ENCODE data around the gene MST1. TPM values are rescaled to one million over a fixed set of nuclear protein-coding genes. Genes with fewer than 3 reads are reported as not detected.

MST1 gene
- total RNA-seq, 4 donors from 2014 or later = 16.7 to 83.4 (median 21.9) TPM

GRCh38 chr3:49718858-49719213, 29.6 kb upstream of the MST1 start:
- WGBS = 9% methylated on average over 29 of the region's 33 CpGs
- Histone ChIP-seq H3K4me1 (peaks cover 54% of the 10 kb centered on the region), H3K27me3 (no peaks in the 10 kb centered on the region), H3K4me3 (peak overlapping the region; percentile 46), H3K36me3 (peaks cover 30% of the 10 kb centered on the region), H3K27ac (no peak overlapping the region), H3K9me3 (no peaks in the 10 kb centered on the region)
- TF ChIP-seq POLR2A (IDR thresholded peaks at IDR 0.05) (no peak), CTCF (IDR thresholded peaks at IDR 0.05) (no peak), POLR2AphosphoS5 (IDR thresholded peaks at IDR 0.05) (no peak), EP300 (IDR thresholded peaks at IDR 0.05) (no peak)
- DNase-seq (ENCODE audit: low spot score in 2 of 2) = no peak

GRCh38 chr3:49717959-49718857, 28.9 kb upstream of the MST1 start:
- no peaks in the 10 kb centered on the region for H3K27me3 ChIP-seq
- H3K9me3 ChIP-seq = no peaks in the 10 kb centered on the region
- H3K27ac ChIP-seq = no peak overlapping the region
- H3K4me3 ChIP-seq = peak overlapping the region; percentile 46
- TF ChIP-seq POLR2AphosphoS5 (IDR thresholded peaks at IDR 0.05) = no peak
- TF ChIP-seq POLR2A (IDR thresholded peaks at IDR 0.05) = no peak
- TF ChIP-seq CTCF (IDR thresholded peaks at IDR 0.05) = no peak
- no peak for TF ChIP-seq EP300 (IDR thresholded peaks at IDR 0.05)
- 52% methylated on average over 48 of the region's 75 CpGs for WGBS
- peaks cover 30% of the 10 kb centered on the region for H3K36me3 ChIP-seq
- DNase-seq (ENCODE audit: low spot score in 2 of 2) = peak in 1 of 2 donors; percentile 66
- peaks cover 51% of the 10 kb centered on the region for H3K4me1 ChIP-seq

- Histone ChIP-seq H3K9me3 (no peaks in the 10 kb centered on the region), H3K27me3 (no peaks in the 10 kb centered on the region), H3K36me3 (peaks cover 35% of the 10 kb centered on the region), H3K27ac (no peak overlapping the region), H3K4me3 (no peak overlapping the region), H3K4me1 (peaks cover 43% of the 10 kb centered on the region)
- TF ChIP-seq POLR2AphosphoS5 (IDR thresholded peaks at IDR 0.05) = no peak
- TF ChIP-seq POLR2A (IDR thresholded peaks at IDR 0.05) = no peak
- TF ChIP-seq EP300 (IDR thresholded peaks at IDR 0.05) = no peak
- TF ChIP-seq CTCF (IDR thresholded peaks at IDR 0.05) = no peak
- 89% methylated on average over 8 of the region's 14 CpGs for WGBS
- no peak for DNase-seq (ENCODE audit: low spot score in 2 of 2)
Observed at GRCh38 chr3:49717211-49717958, 28.1 kb upstream of the MST1 start.

- Histone ChIP-seq H3K36me3 (peaks cover 31% of the 10 kb centered on the region), H3K27me3 (no peaks in the 10 kb centered on the region), H3K27ac (no peak overlapping the region), H3K4me1 (peaks cover 37% of the 10 kb centered on the region), H3K9me3 (no peaks in the 10 kb centered on the region), H3K4me3 (no peak overlapping the region)
- no peak for TF ChIP-seq EP300 (IDR thresholded peaks at IDR 0.05)
- WGBS = 75% methylated on average over 6 of the region's 16 CpGs
- no peak for DNase-seq (ENCODE audit: low spot score in 2 of 2)
Observed at GRCh38 chr3:49716691-49717210, 27.5 kb upstream of the MST1 start.

GRCh38 chr3:49716169-49716568, 26.9 kb upstream of the MST1 start:
- peaks cover 35% of the 10 kb centered on the region for H3K4me1 ChIP-seq
- DNase-seq (ENCODE audit: low spot score in 2 of 2) = no peak
- H3K27ac ChIP-seq = no peak overlapping the region
- H3K36me3 ChIP-seq = peaks cover 25% of the 10 kb centered on the region
- H3K9me3 ChIP-seq = no peaks in the 10 kb centered on the region
- H3K4me3 ChIP-seq = no peak overlapping the region
- TF ChIP-seq POLR2A (IDR thresholded peaks at IDR 0.05) = no peak
- no peak for TF ChIP-seq POLR2AphosphoS5 (IDR thresholded peaks at IDR 0.05)
- TF ChIP-seq CTCF (IDR thresholded peaks at IDR 0.05) = no peak
- no peak for TF ChIP-seq EP300 (IDR thresholded peaks at IDR 0.05)
- 95% methylated on average over 7 of the region's 7 CpGs for WGBS
- H3K27me3 ChIP-seq = no peaks in the 10 kb centered on the region

Measured in suprapubic skin (tissue), 4 donors.